OCI-LY1 (cell line): ENCODE measurements around the gene GRIK3.

Experiments used
- H2AFZ ChIP-seq: fragments of 200-600 bp; sonication (generic), shearing (Covaris generic); 2 replicates; pipeline ENCODE4 v1.6.0; 2014; ENCODE audit warnings: antibody characterized with exemption, mild to moderate bottlenecking, low read length
- H3F3A ChIP-seq: fragments of 200-600 bp; sonication (generic), shearing (Covaris generic); 2 replicates; pipeline ENCODE4 v1.6.0; 2014; ENCODE audit warnings: mild to moderate bottlenecking, antibody characterized with exemption, low read length, moderate library complexity; ENCODE audit not compliant: insufficient read depth
- H3K27ac ChIP-seq: fragments of 200-600 bp; sonication (generic); 2 replicates; pipeline ENCODE4 v1.5.1; 2014; ENCODE audit warnings: low read length, mixed run types, mild to moderate bottlenecking, low read depth; ENCODE audit not compliant: poor library complexity, severe bottlenecking
- H3K27me3 ChIP-seq: fragments of 200-600 bp; sonication (generic); 2 replicates; pipeline ENCODE4 v1.6.0; 2014; ENCODE audit warnings: antibody characterized with exemption, mild to moderate bottlenecking, low read length, moderate library complexity; ENCODE audit not compliant: insufficient read depth
- H3K36me3 ChIP-seq: fragments of 200-600 bp; sonication (generic); 2 replicates; pipeline ENCODE4 v1.6.1; 2014; ENCODE audit warnings: mild to moderate bottlenecking, antibody characterized with exemption, low read length, moderate library complexity, mixed read lengths; ENCODE audit not compliant: insufficient read depth
- H3K4me1 ChIP-seq: fragments of 200-600 bp; sonication (generic); 2 replicates; pipeline ENCODE4 v1.5.1; 2014; ENCODE audit warnings: mild to moderate bottlenecking, low read length, moderate library complexity; ENCODE audit not compliant: insufficient read depth, severe bottlenecking
- H3K4me2 ChIP-seq: fragments of 200-600 bp; sonication (generic), shearing (Covaris generic); 2 replicates; pipeline ENCODE4 v1.6.1; 2014; ENCODE audit warnings: low read length
- H3K4me3 ChIP-seq: fragments of 200-600 bp; sonication (generic); 2 replicates; pipeline ENCODE4 v1.5.1; 2014; ENCODE audit warnings: low read length, low read depth, mild to moderate bottlenecking, mixed read lengths; ENCODE audit not compliant: poor library complexity, severe bottlenecking
- H3K79me2 ChIP-seq: fragments of 200-600 bp; shearing (Covaris generic); 2 replicates; pipeline ENCODE4 v1.6.1; 2016; ENCODE audit warnings: mixed run types, low read length, mixed read lengths; ENCODE audit not compliant: insufficient read depth
- H3K9ac ChIP-seq: fragments of 200-600 bp; sonication (generic), shearing (Covaris generic); 2 replicates; pipeline ENCODE4 v1.6.1; 2014; ENCODE audit warnings: mild to moderate bottlenecking, low read length, mixed read lengths
- H3K9me2 ChIP-seq: fragments of 200-600 bp; sonication (generic), shearing (Covaris generic); 2 replicates; pipeline ENCODE4 v1.6.1; 2014; ENCODE audit warnings: low read depth, mild to moderate bottlenecking, low read length, mixed read lengths
- H3K9me3 ChIP-seq: fragments of 200-600 bp; shearing (Covaris generic); 2 replicates; pipeline ENCODE4 v1.6.1; 2014; ENCODE audit warnings: low read length, mixed read lengths
- H4K20me1 ChIP-seq: fragments of 200-600 bp; sonication (generic), shearing (Covaris generic); 2 replicates; pipeline ENCODE4 v1.6.0; 2016; ENCODE audit warnings: mild to moderate bottlenecking, low read length; ENCODE audit not compliant: insufficient read depth
- CTCF ChIP-seq: fragments of 200-600 bp; sonication (generic), shearing (Covaris generic); IDR thresholded peaks from 2 replicates; pipeline ENCODE4 v1.5.1; 2017; ENCODE audit warnings: mild to moderate bottlenecking, antibody characterized with exemption, low read length, moderate library complexity, mixed read lengths
- EZH2 ChIP-seq: fragments of 200-600 bp; sonication (generic), shearing (Covaris generic); IDR thresholded peaks from 2 replicates; pipeline ENCODE4 v1.8.0; 2017; ENCODE audit warnings: borderline replicate concordance, mixed run types, mild to moderate bottlenecking, antibody characterized with exemption, low read length, moderate library complexity, mixed read lengths

Gene GRIK3

GRCh38 chr1:37017720-37018119 lies 16.6 kb downstream of the GRIK3 start:
- Histone ChIP-seq H3F3A (no peaks in the 10 kb centered on the region), H3K4me2 (no peak overlapping the region), H3K36me3 (no peaks in the 10 kb centered on the region), H3K27ac (no peak overlapping the region), H3K9ac (no peak overlapping the region), H2AFZ (no peak overlapping the region), H3K9me2 (no peaks in the 10 kb centered on the region), H3K27me3 (no peaks in the 10 kb centered on the region), H4K20me1 (no peaks in the 10 kb centered on the region), H3K9me3 (no peaks in the 10 kb centered on the region), H3K4me3 (no peak overlapping the region), H3K79me2 (no peaks in the 10 kb centered on the region), H3K4me1 (no peaks in the 10 kb centered on the region)
- no peak for TF ChIP-seq EZH2

- Histone ChIP-seq H2AFZ (no peak overlapping the region), H3K9me3 (no peaks in the 10 kb centered on the region), H3F3A (no peaks in the 10 kb centered on the region), H3K4me3 (no peak overlapping the region), H3K4me2 (no peak overlapping the region), H3K27ac (no peak overlapping the region), H3K36me3 (no peaks in the 10 kb centered on the region), H3K79me2 (no peaks in the 10 kb centered on the region), H3K27me3 (no peaks in the 10 kb centered on the region), H3K9ac (no peak overlapping the region), H3K9me2 (no peaks in the 10 kb centered on the region), H3K4me1 (no peaks in the 10 kb centered on the region), H4K20me1 (no peaks in the 10 kb centered on the region)
- TF ChIP-seq CTCF, result no peak
- TF ChIP-seq EZH2, result no peak
These were observed 18.2 kb downstream of the GRIK3 start for GRCh38 chr1:37016121-37016520.

- Histone ChIP-seq H3K9ac (no peak overlapping the region), H3K36me3 (no peaks in the 10 kb centered on the region), H3F3A (no peaks in the 10 kb centered on the region), H2AFZ (no peak overlapping the region), H4K20me1 (no peaks in the 10 kb centered on the region), H3K4me3 (no peak overlapping the region), H3K4me1 (no peaks in the 10 kb centered on the region), H3K79me2 (no peaks in the 10 kb centered on the region), H3K9me2 (no peaks in the 10 kb centered on the region), H3K27ac (no peak overlapping the region), H3K4me2 (no peak overlapping the region), H3K9me3 (no peaks in the 10 kb centered on the region), H3K27me3 (no peaks in the 10 kb centered on the region)
- TF ChIP-seq EZH2, result no peak
- no peak for TF ChIP-seq CTCF
These were observed 18.6 kb downstream of the GRIK3 start for GRCh38 chr1:37015713-37016112.

- H2AFZ ChIP-seq, result no peak overlapping the region
- H3K27me3 ChIP-seq, result peaks cover 3% of the 10 kb centered on the region; the same call in 1 of the 2 replicates
- H3K4me1 ChIP-seq, result no peaks in the 10 kb centered on the region
- no peaks in the 10 kb centered on the region for H3K9me2 ChIP-seq
- no peaks in the 10 kb centered on the region for H3K9me3 ChIP-seq
- H4K20me1 ChIP-seq, result no peaks in the 10 kb centered on the region
- H3K4me2 ChIP-seq, result no peak overlapping the region
- no peak for TF ChIP-seq CTCF
- TF ChIP-seq EZH2, result no peak
- no peak overlapping the region for H3K9ac ChIP-seq
- H3F3A ChIP-seq, result no peaks in the 10 kb centered on the region
- H3K79me2 ChIP-seq, result no peaks in the 10 kb centered on the region
- H3K36me3 ChIP-seq, result no peaks in the 10 kb centered on the region
- no peak overlapping the region for H3K4me3 ChIP-seq
- H3K27ac ChIP-seq, result no peak overlapping the region
These were observed 22.1 kb downstream of the GRIK3 start for GRCh38 chr1:37012226-37012625.
